ENCODE measurements around the gene UNC13D.

GRCh38 chr17:75839942-75840798 is 4.0 kb downstream of the UNC13D start:
- TF ChIP-seq CTCF (IDR thresholded peaks at IDR 0.05) (no peak), POLR2A (IDR thresholded peaks at IDR 0.05) (no peak)
